GM23338 (cell line): ENCODE measurements around the gene PDP2. TPM values are rescaled to one million over a fixed set of nuclear protein-coding genes. Genes with fewer than 3 reads are reported as not detected.

Source experiments
- ATAC-seq: fragments of 200-7000 bp; cut with Tn5 transposase; 3 replicates; pipeline ENCODE4 v1.9.1; 2020
- DNase-seq: peaks from one replicate; pipeline ENCODE4 v3.0.0-alpha.2; 2015; ENCODE audit warnings: low spot score
- H2AFZ ChIP-seq: fragments of 200-600 bp; sonication (generic); 2 replicates; pipeline ENCODE4 v1.8.0; 2016; ENCODE audit warnings: antibody characterized with exemption, mild to moderate bottlenecking, moderate library complexity
- H3F3A ChIP-seq: fragments of 200-600 bp; sonication (generic); replicated peaks from 2 replicates; pipeline ENCODE4 v1.8.0; 2017; ENCODE audit warnings: antibody characterized with exemption, mixed run types, low read depth
- H3K27ac ChIP-seq: fragments of 200-600 bp; sonication (generic); 2 replicates; pipeline ENCODE4 v1.6.1; 2016; ENCODE audit warnings: low read depth
- H3K27me3 ChIP-seq: fragments of 200-600 bp; sonication (generic); 2 replicates; pipeline ENCODE4 v1.8.0; 2016; ENCODE audit warnings: mild to moderate bottlenecking, mixed run types, moderate library complexity; ENCODE audit not compliant: insufficient read depth
- H3K36me3 ChIP-seq: fragments of 200-600 bp; sonication (generic); 2 replicates; pipeline ENCODE4 v1.8.0; 2016; ENCODE audit warnings: mild to moderate bottlenecking; ENCODE audit not compliant: insufficient read depth
- H3K4me1 ChIP-seq: fragments of 200-600 bp; sonication (generic); 2 replicates; pipeline ENCODE4 v1.8.0; 2016; ENCODE audit warnings: mild to moderate bottlenecking, moderate library complexity; ENCODE audit not compliant: insufficient read depth
- H3K4me2 ChIP-seq: fragments of 200-600 bp; sonication (generic); 2 replicates; pipeline ENCODE4 v1.7.1; 2017; ENCODE audit warnings: mixed run types
- H3K4me3 ChIP-seq: fragments of 200-600 bp; sonication (generic); 2 replicates; pipeline ENCODE4 v1.6.1; 2016; ENCODE audit warnings: mixed run types
- H3K79me2 ChIP-seq: fragments of 200-600 bp; sonication (generic); replicated peaks from 2 replicates; pipeline ENCODE4 v1.8.0; 2017; ENCODE audit warnings: mild to moderate bottlenecking; ENCODE audit not compliant: insufficient read depth
- H3K9me2 ChIP-seq: fragments of 200-600 bp; sonication (generic); 2 replicates; pipeline ENCODE4 v1.8.0; 2017; ENCODE audit not compliant: insufficient read depth
- H4K20me1 ChIP-seq: fragments of 200-600 bp; sonication (generic); replicated peaks from 2 replicates; pipeline ENCODE4 v1.8.0; 2017; ENCODE audit warnings: mild to moderate bottlenecking; ENCODE audit not compliant: insufficient read depth
- H3K27ac Mint-ChIP-seq: 2 replicates; pipeline ENCODE4 v1.8.0; 2020; ENCODE audit warnings: inconsistent platforms, mild to moderate bottlenecking, moderate library complexity, mixed read lengths
- H3K27me3 Mint-ChIP-seq: 3 replicates; pipeline ENCODE4 v1.8.0; 2022; ENCODE audit warnings: low read depth, mild to moderate bottlenecking, moderate library complexity, mixed read lengths, inconsistent platforms; ENCODE audit not compliant: insufficient read depth, poor library complexity
- H3K36me3 Mint-ChIP-seq: 3 replicates; pipeline ENCODE4 v1.8.0; 2021; ENCODE audit warnings: low read depth, mild to moderate bottlenecking, inconsistent platforms, moderate library complexity, mixed read lengths
- H3K4me1 Mint-ChIP-seq: 3 replicates; pipeline ENCODE4 v1.8.0; 2020; ENCODE audit warnings: mild to moderate bottlenecking, inconsistent platforms, mixed read lengths
- H3K4me3 Mint-ChIP-seq: 3 replicates; pipeline ENCODE4 v1.8.0; 2021; ENCODE audit warnings: moderate library complexity, mild to moderate bottlenecking, inconsistent platforms, mixed read lengths
- H3K9me3 Mint-ChIP-seq: 3 replicates; pipeline ENCODE4 v1.8.0; 2020; ENCODE audit warnings: moderate library complexity, mild to moderate bottlenecking, inconsistent platforms, mixed read lengths
- CREB1 ChIP-seq: fragments of 250-450 bp; sonication (Bioruptor Pico); IDR thresholded peaks from 2 replicates; pipeline ENCODE4 v1.5.0; 2020; ENCODE audit warnings: low read depth, mild to moderate bottlenecking, moderate library complexity
- EZH2 ChIP-seq: fragments of 200-600 bp; sonication (generic); IDR thresholded peaks from one replicate; pipeline ENCODE4 v1.8.0; 2017; ENCODE audit warnings: antibody characterized with exemption, mild to moderate bottlenecking, low read depth; ENCODE audit not compliant: unreplicated experiment
- EZH2phosphoT487 ChIP-seq: fragments of 200-600 bp; sonication (generic); IDR thresholded peaks from one replicate; pipeline ENCODE4 v1.8.1; 2018; ENCODE audit warnings: antibody characterized with exemption; ENCODE audit not compliant: unreplicated experiment
- JUNB ChIP-seq: IDR thresholded peaks from one replicate; pipeline ENCODE4 v1.6.1; 2016; ENCODE audit warnings: antibody characterized with exemption; ENCODE audit not compliant: unreplicated experiment
- NANOG ChIP-seq: IDR thresholded peaks from 2 replicates; pipeline ENCODE4 v1.6.1; 2016; ENCODE audit warnings: antibody characterized with exemption, borderline replicate concordance
- STAT1 ChIP-seq: IDR thresholded peaks from one replicate; pipeline ENCODE4 v1.6.1; 2016; ENCODE audit warnings: antibody characterized with exemption; ENCODE audit not compliant: unreplicated experiment
- ZNF114 ChIP-seq: fragments of 250-450 bp; sonication (Bioruptor Pico); IDR thresholded peaks from 2 replicates; pipeline ENCODE4 v1.5.0; 2020; ENCODE audit warnings: mild to moderate bottlenecking, moderate library complexity
- ZNF331 ChIP-seq: fragments of 250-450 bp; sonication (Bioruptor Pico); IDR thresholded peaks from 2 replicates; pipeline ENCODE4 v1.5.0; 2020; ENCODE audit warnings: low read depth, mild to moderate bottlenecking, moderate library complexity
- polyA plus RNA-seq: library from polyadenylated mRNA; unstranded; fragments of >200 nt; fragmentation: Nextera tagmentation; extraction: Ambion mirVana; gene quantifications from 2 replicates; pipeline ENCODE4 v1.2.1, GENCODE V29; 2016
- total RNA-seq: library from RNA; depleted of rRNA; stranded (reverse); fragments of >200 nt; shearing (Covaris generic); gene quantifications from 2 replicates; pipeline ENCODE4 v1.2.3, GENCODE V29; 2014
- TF ChIP-seq, protein P1 (sequence below), 2 experiments: fragments of 200-600 bp in 1 of 2; sonication (generic) in 1 of 2; conservative IDR thresholded peaks; 2 replicates each; pipeline versions ENCODE4 v1.5.1 to v1.6.1; 2016 to 2017; ENCODE audit warnings: antibody characterized with exemption in 2 of 2, low read depth in 2 of 2, mild to moderate bottlenecking in 2 of 2, moderate library complexity in 1 of 2
- TF ChIP-seq, protein P2 (sequence below): IDR thresholded peaks from 2 replicates; pipeline ENCODE4 v1.6.1; 2016; ENCODE audit warnings: antibody characterized with exemption

Gene PDP2
- total and polyA plus RNA-seq, 2 experiments from 2014 or later = 9.0 to 23.2 TPM

DNA sequence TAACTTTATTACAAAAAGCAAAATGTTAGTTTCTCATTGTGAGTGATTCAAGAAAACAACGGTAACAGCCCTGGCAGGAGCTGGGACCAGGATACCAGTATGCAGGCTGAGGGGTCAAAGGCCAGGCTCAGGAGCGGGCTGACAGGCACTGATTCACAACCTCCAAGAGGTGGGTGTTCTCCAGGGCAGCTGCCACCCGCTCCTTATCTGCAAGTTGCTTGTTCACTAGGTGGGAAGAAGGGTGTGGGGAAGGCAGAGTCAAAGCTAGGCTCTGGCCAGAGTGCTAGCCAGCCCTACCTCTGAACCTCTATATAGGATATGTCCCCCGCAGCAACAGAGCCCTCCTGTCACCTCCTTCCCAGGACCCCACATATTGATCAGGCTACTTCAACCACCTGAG, 51.8 kb downstream of the PDP2 start:
- H2AFZ ChIP-seq = no peak overlapping the region
- Mint-ChIP-seq H3K4me1 (peaks cover 18% of the 10 kb centered on the region), H3K27me3 (peaks cover 40% of the 10 kb centered on the region), H3K9me3 (no peaks in the 10 kb centered on the region), H3K36me3 (peaks cover 5% of the 10 kb centered on the region; the same call in 1 of the 3 replicates), H3K4me3 (no peak overlapping the region), H3K27ac (no peak overlapping the region)
- peaks cover 8% of the 10 kb centered on the region for H3K4me1 ChIP-seq
- no peak overlapping the region for H3K4me2 ChIP-seq
- no peaks in the 10 kb centered on the region for H3K9me2 ChIP-seq
- H3K27me3 ChIP-seq = peaks cover 33% of the 10 kb centered on the region
- ATAC-seq = no peak
- H3K4me3 ChIP-seq = no peak overlapping the region
- H3K36me3 ChIP-seq = no peaks in the 10 kb centered on the region
- H3K79me2 ChIP-seq = peaks cover 3% of the 10 kb centered on the region; the same call in 1 of the 2 replicates
- H3K27ac ChIP-seq = no peak overlapping the region
- TF ChIP-seq, protein P1, sequence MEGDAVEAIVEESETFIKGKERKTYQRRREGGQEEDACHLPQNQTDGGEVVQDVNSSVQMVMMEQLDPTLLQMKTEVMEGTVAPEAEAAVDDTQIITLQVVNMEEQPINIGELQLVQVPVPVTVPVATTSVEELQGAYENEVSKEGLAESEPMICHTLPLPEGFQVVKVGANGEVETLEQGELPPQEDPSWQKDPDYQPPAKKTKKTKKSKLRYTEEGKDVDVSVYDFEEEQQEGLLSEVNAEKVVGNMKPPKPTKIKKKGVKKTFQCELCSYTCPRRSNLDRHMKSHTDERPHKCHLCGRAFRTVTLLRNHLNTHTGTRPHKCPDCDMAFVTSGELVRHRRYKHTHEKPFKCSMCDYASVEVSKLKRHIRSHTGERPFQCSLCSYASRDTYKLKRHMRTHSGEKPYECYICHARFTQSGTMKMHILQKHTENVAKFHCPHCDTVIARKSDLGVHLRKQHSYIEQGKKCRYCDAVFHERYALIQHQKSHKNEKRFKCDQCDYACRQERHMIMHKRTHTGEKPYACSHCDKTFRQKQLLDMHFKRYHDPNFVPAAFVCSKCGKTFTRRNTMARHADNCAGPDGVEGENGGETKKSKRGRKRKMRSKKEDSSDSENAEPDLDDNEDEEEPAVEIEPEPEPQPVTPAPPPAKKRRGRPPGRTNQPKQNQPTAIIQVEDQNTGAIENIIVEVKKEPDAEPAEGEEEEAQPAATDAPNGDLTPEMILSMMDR (conservative IDR thresholded peaks at IDR 0.05; ENCODE audit: low read depth in 2 of 2) = no peak
- TF ChIP-seq ZNF331 (CRISPR knock-in tag) (no peak), EZH2 (no peak), JUNB (no peak), EZH2phosphoT487 (no peak), STAT1 (no peak), CREB1 (CRISPR knock-in tag) (no peak), NANOG (no peak), ZNF114 (CRISPR knock-in tag) (no peak)
- TF ChIP-seq, protein P2, sequence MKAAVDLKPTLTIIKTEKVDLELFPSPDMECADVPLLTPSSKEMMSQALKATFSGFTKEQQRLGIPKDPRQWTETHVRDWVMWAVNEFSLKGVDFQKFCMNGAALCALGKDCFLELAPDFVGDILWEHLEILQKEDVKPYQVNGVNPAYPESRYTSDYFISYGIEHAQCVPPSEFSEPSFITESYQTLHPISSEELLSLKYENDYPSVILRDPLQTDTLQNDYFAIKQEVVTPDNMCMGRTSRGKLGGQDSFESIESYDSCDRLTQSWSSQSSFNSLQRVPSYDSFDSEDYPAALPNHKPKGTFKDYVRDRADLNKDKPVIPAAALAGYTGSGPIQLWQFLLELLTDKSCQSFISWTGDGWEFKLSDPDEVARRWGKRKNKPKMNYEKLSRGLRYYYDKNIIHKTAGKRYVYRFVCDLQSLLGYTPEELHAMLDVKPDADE = no peak
- H4K20me1 ChIP-seq = peaks cover 7% of the 10 kb centered on the region
- DNase-seq = no peak
- 0 out of 2 replicates have a peak, but pooled peaks cover 6% of the 10 kb centered on the region for H3F3A ChIP-seq

DNA sequence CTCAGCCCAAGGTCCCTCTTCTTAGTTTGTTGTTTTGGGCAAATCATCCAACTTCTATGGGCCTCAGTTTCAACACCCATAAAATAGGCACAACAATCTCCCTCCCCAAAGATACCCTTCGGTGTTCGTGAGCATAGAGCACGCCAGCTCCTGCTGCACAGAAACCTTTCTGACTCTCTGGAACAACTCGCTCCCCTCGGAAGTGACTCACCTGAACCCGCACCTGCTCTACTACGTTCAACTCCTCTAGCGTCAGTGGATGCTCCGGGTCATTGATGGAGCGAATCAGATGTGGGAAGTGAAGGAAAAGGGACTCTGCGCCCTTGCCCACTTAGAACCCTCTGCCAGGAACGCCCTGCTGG, 53.4 kb downstream of the PDP2 start:
- H3K27me3 Mint-ChIP-seq = peaks cover 38% of the 10 kb centered on the region
- Histone ChIP-seq H4K20me1 (peaks cover 10% of the 10 kb centered on the region), H3K79me2 (peaks cover 3% of the 10 kb centered on the region; the same call in 1 of the 2 replicates), H3K4me1 (peaks cover 8% of the 10 kb centered on the region), H3K36me3 (no peaks in the 10 kb centered on the region), H3K9me2 (no peaks in the 10 kb centered on the region), H3F3A (0 out of 2 replicates have a peak, but pooled peaks cover 6% of the 10 kb centered on the region), H3K27ac (no peak overlapping the region), H3K27me3 (peaks cover 27% of the 10 kb centered on the region), H3K4me2 (peak overlapping the region; percentile 96), H3K4me3 (peak overlapping the region; percentile 91), H2AFZ (peak overlapping the region; percentile 93)
- H3K27ac Mint-ChIP-seq = peak overlapping the region; percentile 87
- no peaks in the 10 kb centered on the region for H3K9me3 Mint-ChIP-seq
- DNase-seq = no peak
- peaks cover 5% of the 10 kb centered on the region; the same call in 1 of the 3 replicates for H3K36me3 Mint-ChIP-seq
- no peak; the same call in 2 of the 3 replicates for ATAC-seq
- TF ChIP-seq STAT1 (no peak), NANOG (no peak), JUNB (no peak)
- TF ChIP-seq, protein P2 = no peak
- peaks cover 12% of the 10 kb centered on the region for H3K4me1 Mint-ChIP-seq
- peak overlapping the region; percentile 98 for H3K4me3 Mint-ChIP-seq
